Glutamatergic neuron (in vitro differentiated cells): ENCODE results near the gene GALNT17. TPM values are rescaled to one million over a fixed set of nuclear protein-coding genes. Genes with fewer than 3 reads are reported as not detected.
"Not testable (repeated sequence)": the region's sequence is repeated elsewhere in the genome, so short reads cannot be mapped to it uniquely, and the experiment has no call there.

Experiments used
- DNase-seq: peaks from one replicate; pipeline ENCODE4 v3.0.0; 2022
- H3K27ac Mint-ChIP-seq: one replicate; pipeline ENCODE4 v1.8.0; 2020; ENCODE audit warnings: mild to moderate bottlenecking, mixed read lengths, inconsistent platforms; ENCODE audit not compliant: unreplicated experiment
- H3K27me3 Mint-ChIP-seq: one replicate; pipeline ENCODE4 v1.8.0; 2020; ENCODE audit warnings: mild to moderate bottlenecking, moderate library complexity, mixed read lengths, inconsistent platforms; ENCODE audit not compliant: unreplicated experiment
- H3K36me3 Mint-ChIP-seq: one replicate; pipeline ENCODE4 v1.8.0; 2020; ENCODE audit warnings: mild to moderate bottlenecking, mixed read lengths, inconsistent platforms; ENCODE audit not compliant: unreplicated experiment
- H3K4me1 Mint-ChIP-seq: one replicate; pipeline ENCODE4 v1.8.0; 2020; ENCODE audit warnings: mild to moderate bottlenecking, low read depth, mixed read lengths, inconsistent platforms; ENCODE audit not compliant: unreplicated experiment
- H3K4me3 Mint-ChIP-seq: one replicate; pipeline ENCODE4 v1.8.0; 2020; ENCODE audit warnings: mild to moderate bottlenecking, mixed read lengths, inconsistent platforms; ENCODE audit not compliant: unreplicated experiment
- H3K9me3 Mint-ChIP-seq: one replicate; pipeline ENCODE4 v1.8.0; 2020; ENCODE audit warnings: mild to moderate bottlenecking, moderate library complexity, mixed read lengths, inconsistent platforms; ENCODE audit not compliant: unreplicated experiment
- CTCF ChIP-seq: fragments of 200-600 bp; sonication (generic); IDR thresholded peaks from one replicate; pipeline ENCODE4 v1.5.0; 2021; ENCODE audit not compliant: partially characterized antibody, unreplicated experiment
- total RNA-seq: library from RNA; stranded (reverse); fragmentation: NEBNext Ultra II Directional; extraction: Animal tissue kit (Norgen Biotek cat#: 25700); gene quantifications from one replicate; pipeline ENCODE4 v1.2.1, GENCODE V29; 2021; ENCODE audit not compliant: unreplicated experiment

GALNT17 gene
- total RNA-seq, 1 donor from 2014 or later = 42.0 TPM

- peaks cover 7% of the 10 kb centered on the region for H3K4me1 Mint-ChIP-seq
Measured at GRCh38 chr7:71210220-71210619, 78.3 kb downstream of the GALNT17 start.

GRCh38 chr7:71212433-71212832 lies 80.5 kb downstream of the GALNT17 start:
- not testable (repeated sequence) for H3K27ac Mint-ChIP-seq, DNase-seq, H3K4me1 Mint-ChIP-seq, H3K4me3 Mint-ChIP-seq, H3K27me3 Mint-ChIP-seq, H3K9me3 Mint-ChIP-seq
- H3K36me3 Mint-ChIP-seq = peaks cover 22% of the 10 kb centered on the region

More at GRCh38 chr7:71210220-71210619, 78.3 kb downstream of the GALNT17 start:
- Mint-ChIP-seq H3K27ac (no peak overlapping the region), H3K9me3 (peaks cover 2% of the 10 kb centered on the region), H3K36me3 (peaks cover 22% of the 10 kb centered on the region), H3K4me3 (no peak overlapping the region), H3K27me3 (no peaks in the 10 kb centered on the region)
- no peak for DNase-seq
- no peak for TF ChIP-seq CTCF

- no peak for DNase-seq
- no peak overlapping the region for H3K27ac Mint-ChIP-seq
- peaks cover 3% of the 10 kb centered on the region for H3K4me1 Mint-ChIP-seq
- H3K4me3 Mint-ChIP-seq = no peak overlapping the region
- no peak for TF ChIP-seq CTCF
- peaks cover 2% of the 10 kb centered on the region for H3K9me3 Mint-ChIP-seq
- peaks cover 29% of the 10 kb centered on the region for H3K36me3 Mint-ChIP-seq
- H3K27me3 Mint-ChIP-seq = no peaks in the 10 kb centered on the region
Measured at GRCh38 chr7:71216211-71216610, 84.3 kb downstream of the GALNT17 start.

GRCh38 chr7:71220210-71220695 lies 88.3 kb downstream of the GALNT17 start:
- no peak overlapping the region for H3K4me3 Mint-ChIP-seq
- no peak overlapping the region for H3K27ac Mint-ChIP-seq
- no peak for TF ChIP-seq CTCF
- H3K36me3 Mint-ChIP-seq = peaks cover 12% of the 10 kb centered on the region
- no peaks in the 10 kb centered on the region for H3K27me3 Mint-ChIP-seq
- no peaks in the 10 kb centered on the region for H3K9me3 Mint-ChIP-seq
- peaks cover 3% of the 10 kb centered on the region for H3K4me1 Mint-ChIP-seq
- no peak for DNase-seq

GRCh38 chr7:71221049-71221448 lies 89.1 kb downstream of the GALNT17 start:
- Mint-ChIP-seq H3K9me3 (no peaks in the 10 kb centered on the region), H3K36me3 (peaks cover 12% of the 10 kb centered on the region), H3K4me3 (no peak overlapping the region), H3K4me1 (no peaks in the 10 kb centered on the region), H3K27ac (no peak overlapping the region), H3K27me3 (no peaks in the 10 kb centered on the region)
- TF ChIP-seq CTCF = no peak
- DNase-seq = no peak

GRCh38 chr7:71221549-71221948 lies 89.6 kb downstream of the GALNT17 start:
- no peak for DNase-seq
- Mint-ChIP-seq H3K27me3 (no peaks in the 10 kb centered on the region), H3K4me1 (no peaks in the 10 kb centered on the region), H3K36me3 (peaks cover 12% of the 10 kb centered on the region), H3K4me3 (no peak overlapping the region), H3K9me3 (no peaks in the 10 kb centered on the region), H3K27ac (no peak overlapping the region)
- TF ChIP-seq CTCF = no peak
